Mesenchymal stem cell (in vitro differentiated cells and primary cell): ENCODE results near the gene PLXNB2.

Source experiments
- DNase-seq: peaks from one replicate; pipeline ENCODE4 v3.0.0-alpha.2; 2013
- H2AFZ ChIP-seq: one replicate; pipeline ENCODE4 v1.6.1; 2013; ENCODE audit warnings: low read depth, mild to moderate bottlenecking, control low read depth, inconsistent platforms, low read length, moderate library complexity
- H2AK5ac ChIP-seq: 2 replicates; pipeline ENCODE4 v1.6.1; 2013; ENCODE audit warnings: low read length, moderate library complexity, mild to moderate bottlenecking, inconsistent platforms; ENCODE audit not compliant: severe bottlenecking
- H2BK120ac ChIP-seq: one replicate; pipeline ENCODE4 v1.6.1; 2013; ENCODE audit warnings: low read depth, mild to moderate bottlenecking, inconsistent platforms, low read length, moderate library complexity
- H2BK12ac ChIP-seq, 2 experiments: one replicate each; pipeline ENCODE4 v1.6.1; 2013; ENCODE audit warnings: inconsistent platforms in 2 of 2, low read length in 2 of 2, mild to moderate bottlenecking in 2 of 2, moderate library complexity in 2 of 2, control low read depth in 1 of 2
- H2BK15ac ChIP-seq: one replicate; pipeline ENCODE4 v1.6.1; 2013; ENCODE audit warnings: mild to moderate bottlenecking, low read depth, inconsistent platforms; ENCODE audit not compliant: poor library complexity, severe bottlenecking
- H2BK5ac ChIP-seq: 2 replicates; pipeline ENCODE4 v1.6.1; 2013; ENCODE audit warnings: low read depth, mild to moderate bottlenecking, low read length, control low read depth, inconsistent platforms; ENCODE audit not compliant: poor library complexity, severe bottlenecking
- H3K14ac ChIP-seq, 2 experiments: one replicate each; pipeline ENCODE4 v1.6.1; 2013; ENCODE audit warnings: inconsistent platforms in 2 of 2, low read length in 2 of 2, control low read depth in 1 of 2, mild to moderate bottlenecking in 1 of 2, moderate library complexity in 1 of 2
- H3K18ac ChIP-seq, 2 experiments: one replicate each; pipeline ENCODE4 v1.6.1; 2013; ENCODE audit warnings: inconsistent platforms in 2 of 2, low read length in 2 of 2, control low read depth in 1 of 2, low read depth in 1 of 2, mild to moderate bottlenecking in 1 of 2
- H3K23ac ChIP-seq, 2 experiments: one replicate each; pipeline ENCODE4 v1.6.1; 2013; ENCODE audit warnings: inconsistent platforms in 2 of 2, low read length in 2 of 2, mild to moderate bottlenecking in 2 of 2, moderate library complexity in 2 of 2, control low read depth in 1 of 2
- H3K27ac ChIP-seq: 2 replicates; pipeline ENCODE4 v1.5.1; 2013; ENCODE audit warnings: mild to moderate bottlenecking, moderate library complexity, low read length, control low read depth, inconsistent platforms; ENCODE audit not compliant: poor library complexity, severe bottlenecking
- H3K27me3 ChIP-seq, 2 experiments: 2 replicates each; pipeline versions ENCODE4 v1.6.1 to v1.7.0; 2013; ENCODE audit warnings: low read length in 2 of 2, mild to moderate bottlenecking in 2 of 2, moderate library complexity in 2 of 2, control low read depth in 1 of 2, inconsistent platforms in 1 of 2; ENCODE audit not compliant: control insufficient read depth in 1 of 2, insufficient read depth in 1 of 2
- H3K36me3 ChIP-seq, 2 experiments: 2 replicates each; pipeline versions ENCODE4 v1.6.1 to v1.7.0; 2013; ENCODE audit warnings: low read length in 2 of 2, control low read depth in 1 of 2, inconsistent platforms in 1 of 2, low read depth in 1 of 2, mild to moderate bottlenecking in 1 of 2; ENCODE audit not compliant: insufficient read depth in 2 of 2, control insufficient read depth in 1 of 2
- H3K4ac ChIP-seq, 2 experiments: one replicate each; pipeline ENCODE4 v1.6.1; 2013; ENCODE audit warnings: inconsistent platforms in 2 of 2, low read length in 2 of 2, mild to moderate bottlenecking in 2 of 2, moderate library complexity in 2 of 2, control low read depth in 1 of 2, low read depth in 1 of 2
- H3K4me1 ChIP-seq: 2 replicates; pipeline ENCODE4 v1.6.1; 2013; ENCODE audit warnings: low read depth, low read length, control low read depth; ENCODE audit not compliant: control insufficient read depth, insufficient read depth
- H3K4me2 ChIP-seq: 2 replicates; pipeline ENCODE4 v1.6.1; 2013; ENCODE audit warnings: low read length, mild to moderate bottlenecking, inconsistent platforms; ENCODE audit not compliant: poor library complexity, severe bottlenecking
- H3K4me3 ChIP-seq, 2 experiments: 2 replicates each; pipeline versions ENCODE4 v1.5.1 to v1.7.0; 2013; ENCODE audit warnings: low read length in 2 of 2, mild to moderate bottlenecking in 2 of 2, control low read depth in 1 of 2, low read depth in 1 of 2; ENCODE audit not compliant: insufficient read depth in 1 of 2
- H3K79me1 ChIP-seq: replicated peaks from 2 replicates; pipeline ENCODE4 v1.6.1; 2013; ENCODE audit warnings: mild to moderate bottlenecking, control low read depth, low read length, inconsistent platforms; ENCODE audit not compliant: poor library complexity, severe bottlenecking
- H3K9ac ChIP-seq: 2 replicates; pipeline ENCODE4 v1.7.0; 2013; ENCODE audit warnings: mild to moderate bottlenecking, low read length, moderate library complexity
- H3K9me3 ChIP-seq: 2 replicates; pipeline ENCODE4 v1.7.0; 2013; ENCODE audit warnings: mild to moderate bottlenecking, low read length; ENCODE audit not compliant: control insufficient read depth
- H4K8ac ChIP-seq: one replicate; pipeline ENCODE4 v1.6.1; 2013; ENCODE audit warnings: inconsistent platforms, mild to moderate bottlenecking, low read length, moderate library complexity
- H4K91ac ChIP-seq: one replicate; pipeline ENCODE4 v1.6.1; 2013; ENCODE audit warnings: mild to moderate bottlenecking, low read length, inconsistent platforms
- WGBS: methylation state at CpG from one replicate; pipeline ENCODE4 v1.1.7; 2013; ENCODE audit warnings: mixed read lengths; 5-methylcytosine and 5-hydroxymethylcytosine counted together

The PLXNB2 gene

GRCh38 chr22:50312371-50312770 is 4.9 kb upstream of the PLXNB2 start:
- no peak overlapping the region for H2BK15ac ChIP-seq
- no peaks in the 10 kb centered on the region for H3K27me3 ChIP-seq
- no peak for DNase-seq
- H3K4me1 ChIP-seq = peaks cover 35% of the 10 kb centered on the region
- H2AFZ ChIP-seq = no peak overlapping the region
- H3K4me2 ChIP-seq = no peak overlapping the region
- H3K36me3 ChIP-seq = peaks cover 0 to 16% of the 10 kb centered on the region in 2 experiments
- no peak overlapping the region for H2BK120ac ChIP-seq
- no peak overlapping the region for H3K23ac ChIP-seq
- H3K14ac ChIP-seq = no peak overlapping the region
- H4K91ac ChIP-seq = no peak overlapping the region
- H3K9ac ChIP-seq = no peak overlapping the region
- H3K27ac ChIP-seq = no peak overlapping the region
- no peak overlapping the region for H2AK5ac ChIP-seq
- no peaks in the 10 kb centered on the region for H3K9me3 ChIP-seq
- no peak overlapping the region for H2BK12ac ChIP-seq
- H3K4me3 ChIP-seq = no peak overlapping the region
- H3K79me1 ChIP-seq = no peaks in the 10 kb centered on the region
- 95% methylated on average over 11 of the region's 12 CpGs for WGBS
- H3K4ac ChIP-seq = no peak overlapping the region
- no peak overlapping the region for H4K8ac ChIP-seq
- H3K18ac ChIP-seq = no peak overlapping the region
- no peak overlapping the region for H2BK5ac ChIP-seq

- Histone ChIP-seq H3K14ac (no peak overlapping the region), H2BK120ac (no peak overlapping the region), H2BK12ac (peak overlapping the region in 1 of 2 experiments; percentile 35), H3K4me1 (peaks cover 35% of the 10 kb centered on the region), H3K9ac (no peak overlapping the region), H3K4me2 (no peak overlapping the region), H3K18ac (no peak overlapping the region), H3K4ac (no peak overlapping the region), H2AFZ (no peak overlapping the region), H3K36me3 (peaks cover 0 to 16% of the 10 kb centered on the region in 2 experiments), H3K79me1 (no peaks in the 10 kb centered on the region), H2BK15ac (no peak overlapping the region), H4K91ac (no peak overlapping the region), H3K27ac (no peak overlapping the region), H3K27me3 (no peaks in the 10 kb centered on the region), H2AK5ac (no peak overlapping the region), H3K9me3 (no peaks in the 10 kb centered on the region), H2BK5ac (no peak overlapping the region), H3K23ac (no peak overlapping the region), H3K4me3 (peak overlapping the region in 1 of 2 experiments; percentile 4), H4K8ac (no peak overlapping the region)
- no peak for DNase-seq
- WGBS = 91% methylated on average over 23 of the region's 23 CpGs
Observed at GRCh38 chr22:50311606-50312351, 4.3 kb upstream of the PLXNB2 start.

GRCh38 chr22:50310949-50311444 is 3.6 kb upstream of the PLXNB2 start:
- no peak for DNase-seq
- Histone ChIP-seq H3K18ac (no peak overlapping the region), H2AFZ (no peak overlapping the region), H3K4me2 (no peak overlapping the region), H3K23ac (no peak overlapping the region), H4K8ac (no peak overlapping the region), H3K4me1 (peaks cover 35% of the 10 kb centered on the region), H4K91ac (no peak overlapping the region), H2BK120ac (no peak overlapping the region), H3K27ac (no peak overlapping the region), H2BK5ac (no peak overlapping the region), H3K4me3 (no peak overlapping the region), H3K14ac (no peak overlapping the region), H2AK5ac (no peak overlapping the region), H3K27me3 (no peaks in the 10 kb centered on the region), H2BK15ac (no peak overlapping the region), H3K9ac (no peak overlapping the region), H3K9me3 (no peaks in the 10 kb centered on the region), H2BK12ac (peak overlapping the region in 1 of 2 experiments; percentile 51), H3K4ac (no peak overlapping the region), H3K36me3 (peaks cover 0 to 16% of the 10 kb centered on the region in 2 experiments), H3K79me1 (no peaks in the 10 kb centered on the region)
- WGBS = 91% methylated on average over 16 of the region's 16 CpGs

- WGBS = 90% methylated on average over 21 of the region's 21 CpGs
- H3K18ac ChIP-seq = no peak overlapping the region
- peaks cover 0 to 17% of the 10 kb centered on the region in 2 experiments for H3K36me3 ChIP-seq
- H3K4ac ChIP-seq = peak overlapping the region in 1 of 2 experiments; percentile 61
- no peak overlapping the region for H2AK5ac ChIP-seq
- no peak overlapping the region for H3K23ac ChIP-seq
- H3K4me2 ChIP-seq = no peak overlapping the region
- no peaks in the 10 kb centered on the region for H3K9me3 ChIP-seq
- no peak overlapping the region for H3K4me3 ChIP-seq
- H3K79me1 ChIP-seq = no peaks in the 10 kb centered on the region
- H3K27me3 ChIP-seq = no peaks in the 10 kb centered on the region
- peak overlapping the region; percentile 12 to 38 for H2BK12ac ChIP-seq
- no peak overlapping the region for H2AFZ ChIP-seq
- no peak overlapping the region for H2BK120ac ChIP-seq
- H4K8ac ChIP-seq = no peak overlapping the region
- peak overlapping the region; percentile 98 for H4K91ac ChIP-seq
- H3K9ac ChIP-seq = no peak overlapping the region
- H2BK5ac ChIP-seq = no peak overlapping the region
- H3K14ac ChIP-seq = no peak overlapping the region
- no peak for DNase-seq
- peak overlapping the region; percentile 78 for H2BK15ac ChIP-seq
- H3K27ac ChIP-seq = no peak overlapping the region
- H3K4me1 ChIP-seq = peaks cover 40% of the 10 kb centered on the region
Observed at GRCh38 chr22:50310031-50310722, 2.7 kb upstream of the PLXNB2 start.
